HG02571 (cell line): Measurements from ENCODE around the gene LMBR1.

ENCODE experiments used
- ATAC-seq: cut with Tn5 transposase; IDR thresholded peaks from one replicate; pipeline ENCODE4 v1.9.1; 2021; ENCODE audit warnings: mild to moderate bottlenecking, moderate library complexity; ENCODE audit not compliant: unreplicated experiment

The LMBR1 gene

GRCh38 chr7:156802214-156802613 lies 90.8 kb downstream of the LMBR1 start:
- no peak for ATAC-seq

- no peak for ATAC-seq
These were observed 97.6 kb downstream of the LMBR1 start for GRCh38 chr7:156795415-156795814.

GRCh38 chr7:156793334-156793733 lies 99.6 kb downstream of the LMBR1 start:
- ATAC-seq: no peak

GRCh38 chr7:156792611-156793010 lies 100.4 kb downstream of the LMBR1 start:
- no peak for ATAC-seq

- ATAC-seq: no peak
These were observed 101.7 kb downstream of the LMBR1 start for GRCh38 chr7:156791241-156791640.

GRCh38 chr7:156790264-156790663 lies 102.7 kb downstream of the LMBR1 start:
- no peak for ATAC-seq

GRCh38 chr7:156785998-156786543 lies 106.9 kb downstream of the LMBR1 start:
- no peak for ATAC-seq

GRCh38 chr7:156783864-156784263 lies 109.1 kb downstream of the LMBR1 start:
- ATAC-seq: no peak

GRCh38 chr7:156781972-156782371 lies 111.0 kb downstream of the LMBR1 start:
- ATAC-seq: no peak

GRCh38 chr7:156780724-156781455 lies 112.1 kb downstream of the LMBR1 start:
- ATAC-seq: peak; percentile 88

GRCh38 chr7:156778668-156779067 lies 114.3 kb downstream of the LMBR1 start:
- no peak for ATAC-seq

GRCh38 chr7:156778201-156778600 lies 114.8 kb downstream of the LMBR1 start:
- ATAC-seq: no peak

GRCh38 chr7:156777364-156778069 lies 115.5 kb downstream of the LMBR1 start:
- no peak for ATAC-seq

GRCh38 chr7:156776527-156776926 lies 116.5 kb downstream of the LMBR1 start:
- no peak for ATAC-seq

GRCh38 chr7:156773966-156774365 lies 119.0 kb downstream of the LMBR1 start:
- no peak for ATAC-seq

GRCh38 chr7:156772725-156773124 lies 120.3 kb downstream of the LMBR1 start:
- no peak for ATAC-seq

GRCh38 chr7:156768698-156769472 lies 124.1 kb downstream of the LMBR1 start:
- ATAC-seq: no peak

- no peak for ATAC-seq
These were observed 126.3 kb downstream of the LMBR1 start for GRCh38 chr7:156766666-156767065.

- ATAC-seq: no peak
These were observed 126.9 kb downstream of the LMBR1 start for GRCh38 chr7:156765901-156766656.

GRCh38 chr7:156764766-156765165 lies 128.2 kb downstream of the LMBR1 start:
- no peak for ATAC-seq
